HG02885 (cell line): ENCODE data around the gene MACO1.

ENCODE experiments used
- ATAC-seq: cut with Tn5 transposase; IDR thresholded peaks from one replicate; pipeline ENCODE4 v1.9.1; 2021; ENCODE audit warnings: mild to moderate bottlenecking; ENCODE audit not compliant: unreplicated experiment, poor library complexity

Gene MACO1

GRCh38 chr1:25538191-25538767, 107.6 kb downstream of the MACO1 start:
- ATAC-seq = no peak

DNA sequence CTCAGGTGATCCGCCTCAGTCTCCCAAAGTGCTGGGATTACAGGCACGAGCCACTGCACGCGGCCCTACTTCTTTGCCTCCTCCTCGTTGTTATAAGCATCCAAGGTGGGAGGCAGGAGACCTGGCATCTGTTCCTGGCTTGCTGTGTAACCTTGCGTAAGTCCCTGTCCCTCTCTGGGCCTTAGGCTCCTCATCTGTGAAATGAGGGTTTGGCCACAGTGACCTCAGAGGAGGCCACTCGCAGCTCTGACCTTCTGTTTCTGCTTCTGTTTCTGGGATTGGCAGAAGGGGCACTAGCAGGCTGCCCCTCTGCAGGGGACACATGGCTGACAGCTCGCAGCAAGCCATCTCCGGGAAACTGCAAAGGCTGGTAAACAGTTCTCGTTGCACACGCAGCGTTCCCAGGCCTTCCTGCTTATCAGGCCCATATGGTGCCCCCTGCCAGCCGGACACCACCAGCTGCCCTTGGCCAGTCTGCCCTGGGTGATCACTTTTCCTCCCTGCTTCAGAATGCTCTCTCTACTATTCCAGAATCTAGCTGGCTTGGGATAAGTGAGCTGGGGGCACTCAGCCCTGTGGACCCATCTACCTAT, 110.1 kb downstream of the MACO1 start:
- no peak for ATAC-seq

- ATAC-seq = no peak
These were observed 110.7 kb downstream of the MACO1 start for GRCh38 chr1:25541425-25541824.

- no peak for ATAC-seq
These were observed 111.4 kb downstream of the MACO1 start for GRCh38 chr1:25541889-25542658.

GRCh38 chr1:25543005-25543424, 112.3 kb downstream of the MACO1 start:
- no peak for ATAC-seq

DNA sequence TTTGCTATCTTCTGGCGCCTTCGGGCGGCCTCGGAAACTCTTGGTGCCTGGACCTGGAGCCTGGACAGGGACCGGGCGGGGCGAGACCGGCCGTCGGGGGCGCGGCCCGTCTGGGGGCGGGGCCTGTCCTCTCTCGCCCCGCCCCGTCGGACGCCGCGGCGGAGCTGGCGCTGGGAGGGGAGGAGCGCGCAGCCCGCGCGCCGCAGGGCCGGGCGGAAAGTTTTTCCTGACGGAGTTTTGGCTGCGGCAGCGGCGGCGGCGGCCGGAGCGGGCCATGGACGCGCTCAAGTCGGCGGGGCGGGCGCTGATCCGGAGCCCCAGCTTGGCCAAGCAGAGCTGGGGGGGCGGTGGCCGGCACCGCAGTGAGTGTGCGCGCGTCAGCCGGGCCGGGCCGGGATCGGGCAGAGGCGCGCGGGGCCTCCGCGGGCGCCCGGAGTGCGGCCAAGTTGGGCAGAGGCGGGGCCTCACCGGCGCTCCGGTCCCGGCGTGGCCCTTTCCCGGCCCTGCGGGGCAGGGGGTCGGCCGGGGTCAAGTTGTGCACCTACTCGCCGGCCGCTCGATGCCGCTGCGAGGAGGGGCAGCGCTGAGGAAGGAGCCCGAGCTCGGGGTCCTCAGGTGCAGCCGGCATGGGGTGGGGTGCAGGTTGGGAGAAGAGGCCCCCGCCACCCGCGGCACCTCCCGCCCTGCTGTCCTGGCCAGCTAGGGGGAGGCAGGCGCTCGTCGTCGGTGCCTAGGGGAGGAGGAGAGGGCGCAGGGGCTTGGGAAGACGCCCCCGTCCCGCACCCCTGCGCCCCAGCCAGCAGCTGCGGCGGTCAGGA, 112.9 kb downstream of the MACO1 start, which contains the start of gene LDLRAP1:
Gene LDLRAP1 (plus strand): TSS at position 182 of the 818 bp plus-strand sequence. CDS start 93 bp downstream, at position 275.
- peak; percentile 91 for ATAC-seq

GRCh38 chr1:25544243-25544764, 113.6 kb downstream of the MACO1 start:
- no peak for ATAC-seq

GRCh38 chr1:25544819-25545218, 114.1 kb downstream of the MACO1 start:
- no peak for ATAC-seq

DNA sequence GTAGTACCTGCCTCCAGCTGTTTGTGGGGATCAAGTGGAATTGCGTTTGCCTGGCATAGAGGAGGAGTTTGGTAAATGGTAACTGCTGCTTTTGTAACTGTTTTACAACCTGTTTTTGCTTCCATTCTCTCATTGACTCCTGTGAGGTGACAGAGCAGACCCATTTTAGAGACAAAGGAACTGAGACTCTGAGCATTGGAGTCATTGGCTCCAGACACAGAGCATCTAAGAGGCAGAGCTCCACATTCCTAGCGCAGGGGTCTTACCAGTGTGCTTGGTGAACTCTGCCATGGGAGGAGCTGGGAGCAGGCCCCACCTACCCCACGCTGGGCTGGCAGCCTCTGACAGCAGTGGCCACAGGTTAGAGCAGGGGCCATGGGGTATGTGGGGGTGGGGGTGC, 115.1 kb downstream of the MACO1 start:
- no peak for ATAC-seq

GRCh38 chr1:25546193-25546592, 115.5 kb downstream of the MACO1 start:
- ATAC-seq = no peak

DNA sequence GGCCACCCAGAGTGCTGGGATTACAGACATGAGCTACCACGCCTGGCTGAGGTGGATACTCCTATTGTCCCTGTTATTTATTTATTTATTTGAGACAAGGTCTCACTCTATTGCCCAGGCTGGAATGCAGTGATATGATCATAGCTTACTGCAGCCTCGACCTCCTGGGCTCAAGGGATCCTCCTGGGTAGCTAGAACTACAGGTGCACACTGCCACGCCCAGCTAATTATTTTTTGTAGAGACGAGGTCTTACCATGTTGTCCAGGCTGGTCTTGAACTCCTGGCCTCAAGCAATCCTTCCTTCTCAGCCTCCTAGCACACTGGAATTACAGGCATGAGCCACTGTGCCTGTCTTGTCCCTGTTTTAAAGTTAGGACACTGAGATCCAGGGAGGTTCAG, 117.9 kb downstream of the MACO1 start:
- no peak for ATAC-seq

- peak; percentile 92 for ATAC-seq
These were observed 118.8 kb downstream of the MACO1 start for GRCh38 chr1:25549273-25550154.
